Progenitor cell of endocrine pancreas (in vitro differentiated cells): Measurements from ENCODE around the gene WDR81. TPM values are rescaled to one million over a fixed set of nuclear protein-coding genes. Genes with fewer than 3 reads are reported as not detected.
"Not testable (repeated sequence)": the region's sequence is repeated elsewhere in the genome, so short reads cannot be mapped to it uniquely, and the experiment has no call there.

Experiments used
- DNase-seq: peaks from one replicate; pipeline ENCODE4 v3.0.0; 2021; ENCODE audit warnings: low spot score; ENCODE audit not compliant: unreplicated experiment
- H3K27ac Mint-ChIP-seq: 2 replicates; pipeline ENCODE4 v1.8.0; 2021; ENCODE audit warnings: mild to moderate bottlenecking, moderate library complexity, mixed read lengths
- H3K27me3 Mint-ChIP-seq: 2 replicates; pipeline ENCODE4 v1.8.0; 2021; ENCODE audit warnings: mixed read lengths
- H3K36me3 Mint-ChIP-seq: 2 replicates; pipeline ENCODE4 v1.8.0; 2022; ENCODE audit warnings: mixed read lengths; ENCODE audit not compliant: insufficient read depth
- H3K4me1 Mint-ChIP-seq: 2 replicates; pipeline ENCODE4 v1.8.0; 2021; ENCODE audit warnings: low read depth, mixed read lengths
- H3K4me3 Mint-ChIP-seq: 2 replicates; pipeline ENCODE4 v1.8.0; 2021; ENCODE audit warnings: low read depth, mild to moderate bottlenecking, moderate library complexity, mixed read lengths
- H3K9me3 Mint-ChIP-seq: 2 replicates; pipeline ENCODE4 v1.8.0; 2021; ENCODE audit warnings: low read depth, mixed read lengths
- CTCF ChIP-seq: fragments of 200-600 bp; sonication (generic); IDR thresholded peaks from one replicate; pipeline ENCODE4 v1.5.0; 2021; ENCODE audit warnings: antibody characterized with exemption, mild to moderate bottlenecking; ENCODE audit not compliant: unreplicated experiment
- total RNA-seq: library from RNA; stranded (reverse); gene quantifications from 2 replicates; pipeline ENCODE4 v1.2.1, GENCODE V29; 2021

The WDR81 gene
- total RNA-seq, 1 donor from 2014 or later: 22.1 TPM

GRCh38 chr17:1690544-1691221 is 33.8 kb upstream of the WDR81 start:
- DNase-seq: no peak
- H3K9me3 Mint-ChIP-seq: peaks cover 4% of the 10 kb centered on the region
- no peak overlapping the region for H3K4me3 Mint-ChIP-seq
- no peak overlapping the region for H3K27ac Mint-ChIP-seq
- H3K27me3 Mint-ChIP-seq: no peaks in the 10 kb centered on the region
- no peak for TF ChIP-seq CTCF
- peaks cover 1% of the 10 kb centered on the region for H3K36me3 Mint-ChIP-seq
- H3K4me1 Mint-ChIP-seq: no peaks in the 10 kb centered on the region

DNA sequence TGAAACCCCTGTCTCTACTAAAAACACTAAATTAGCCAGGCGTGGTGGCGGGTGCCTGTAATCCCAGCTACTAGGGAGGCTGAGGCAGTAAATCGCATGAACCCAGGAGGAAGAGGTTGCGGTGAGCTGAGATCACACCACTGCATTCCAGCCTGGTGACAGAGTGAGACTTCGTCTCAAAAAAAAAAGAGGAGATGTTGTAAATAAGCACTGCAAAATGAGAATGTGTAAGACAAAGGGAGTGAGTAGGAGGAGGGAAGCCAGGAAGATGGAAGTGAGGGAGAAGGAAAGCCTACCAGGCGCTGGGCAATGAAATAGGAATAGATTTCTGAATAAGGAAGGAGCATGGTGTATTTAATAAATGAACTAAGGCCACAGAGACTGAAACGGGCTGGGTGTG is 31.2 kb upstream of the WDR81 start:
- no peak for DNase-seq
- Mint-ChIP-seq H3K4me3 (no peak overlapping the region), H3K27me3 (no peaks in the 10 kb centered on the region), H3K4me1 (peaks cover 5% of the 10 kb centered on the region), H3K36me3 (peaks cover 1% of the 10 kb centered on the region), H3K9me3 (peaks cover 4% of the 10 kb centered on the region), H3K27ac (no peak overlapping the region)
- TF ChIP-seq CTCF: no peak

DNA sequence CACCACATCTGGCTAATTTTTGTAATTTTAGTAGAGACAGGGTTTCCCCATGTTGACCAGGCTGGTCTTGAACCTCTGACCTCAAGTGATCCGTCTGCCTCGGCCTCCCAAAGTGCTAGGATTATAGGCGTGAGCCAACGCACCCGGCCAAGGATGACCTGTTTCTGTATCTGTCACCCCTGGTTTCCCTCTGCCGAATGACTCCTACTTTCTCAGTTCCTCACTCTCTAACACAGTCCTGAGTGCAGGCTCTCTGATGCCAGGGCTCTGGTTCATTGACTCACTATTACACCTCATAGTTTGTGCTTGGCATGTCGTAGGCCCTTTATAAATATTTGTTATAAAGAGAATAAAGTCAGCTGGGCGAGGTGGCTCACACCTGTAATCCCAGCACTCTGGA is 29.1 kb upstream of the WDR81 start:
- Mint-ChIP-seq H3K4me1 (peaks cover 8% of the 10 kb centered on the region), H3K36me3 (peaks cover 1% of the 10 kb centered on the region), H3K9me3 (peaks cover 4% of the 10 kb centered on the region), H3K27ac (no peak overlapping the region), H3K4me3 (no peak overlapping the region), H3K27me3 (no peaks in the 10 kb centered on the region)
- DNase-seq: no peak
- TF ChIP-seq CTCF: no peak

- peaks cover 8% of the 10 kb centered on the region for H3K4me1 Mint-ChIP-seq
- no peaks in the 10 kb centered on the region for H3K36me3 Mint-ChIP-seq
- peak overlapping the region; percentile 93 for H3K27ac Mint-ChIP-seq
- no peaks in the 10 kb centered on the region for H3K27me3 Mint-ChIP-seq
- TF ChIP-seq CTCF: no peak
- DNase-seq: no peak
- no peak overlapping the region for H3K4me3 Mint-ChIP-seq
- H3K9me3 Mint-ChIP-seq: no peaks in the 10 kb centered on the region
These were observed 26.8 kb upstream of the WDR81 start for GRCh38 chr17:1697681-1698080.

DNA sequence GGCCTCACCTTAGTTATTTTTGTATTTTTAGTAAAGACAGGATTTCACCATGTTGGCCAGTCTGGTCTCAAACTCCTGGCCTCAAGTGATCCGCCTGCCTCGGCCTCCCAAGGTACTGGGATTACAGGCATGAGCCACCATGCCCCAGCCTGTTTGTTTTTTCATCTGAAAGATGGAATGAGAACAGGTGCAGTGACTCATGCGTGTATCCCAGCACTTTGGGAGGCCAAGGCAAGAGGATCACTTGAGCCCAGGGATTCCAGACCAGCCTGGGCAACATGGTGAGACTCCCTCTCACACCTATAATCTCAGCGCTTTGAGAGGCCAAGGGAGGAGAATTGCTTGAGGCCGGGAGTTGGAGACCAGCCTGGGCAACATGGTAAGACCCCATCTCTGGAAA is 24.6 kb upstream of the WDR81 start:
- not testable (repeated sequence) for H3K9me3 Mint-ChIP-seq, H3K36me3 Mint-ChIP-seq, H3K27ac Mint-ChIP-seq, H3K4me1 Mint-ChIP-seq, H3K4me3 Mint-ChIP-seq, DNase-seq, H3K27me3 Mint-ChIP-seq

DNA sequence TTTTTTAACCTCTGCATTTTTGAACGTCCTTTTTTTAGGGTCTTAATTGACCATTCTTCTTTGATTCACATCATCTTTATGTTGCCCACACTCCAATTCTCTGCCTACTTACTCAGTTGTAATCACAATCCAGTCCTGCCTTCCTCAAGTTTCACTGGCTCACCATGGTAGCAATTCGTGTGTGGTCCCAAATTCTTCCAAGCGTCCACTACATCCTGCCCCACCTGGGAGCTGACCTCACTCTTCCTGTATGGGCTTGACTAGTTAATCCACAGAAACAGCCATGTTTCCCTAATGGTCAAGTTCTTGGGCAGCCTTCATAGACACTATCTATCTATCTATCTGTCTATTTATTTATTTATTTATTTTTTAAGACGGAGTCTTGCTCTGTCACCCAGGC is 21.4 kb upstream of the WDR81 start:
- peaks cover 13% of the 10 kb centered on the region for H3K27me3 Mint-ChIP-seq
- H3K4me1 Mint-ChIP-seq: peaks cover 3% of the 10 kb centered on the region
- TF ChIP-seq CTCF: no peak
- no peaks in the 10 kb centered on the region for H3K36me3 Mint-ChIP-seq
- H3K27ac Mint-ChIP-seq: no peak overlapping the region
- H3K4me3 Mint-ChIP-seq: no peak overlapping the region
- no peak for DNase-seq
- no peaks in the 10 kb centered on the region for H3K9me3 Mint-ChIP-seq
